Measurements from ENCODE around the gene TBC1D4. TPM values are rescaled to one million over a fixed set of nuclear protein-coding genes. Genes with fewer than 3 reads are reported as not detected.

TBC1D4 gene
- total and polyA plus RNA-seq, 9 of the 15 experiments (the other 6 are each of a cell fraction or from before 2014, with no cell fraction given), result 2.8 to 12.3 (median 7.0) TPM

GRCh38 chr13:75357576-75358289, 124.2 kb downstream of the TBC1D4 start (continued):
- no peak for TF ChIP-seq AFF1 (IDR thresholded peaks at IDR 0.05; ENCODE audit: low read depth in 1 of 2, partially characterized antibody in 2 of 2)
- TF ChIP-seq ZNF79 (CRISPR knock-in tag; IDR thresholded peaks at IDR 0.05; ENCODE audit: low read depth), result no peak
- TF ChIP-seq EP300 (IDR thresholded peaks at IDR 0.05; ENCODE audit: low read length), result no peak
- TF ChIP-seq ZFP36 (IDR thresholded peaks at IDR 0.05; ENCODE audit: low read depth, low read length, partially characterized antibody), result peak; percentile 42
- peak; percentile 82 for TF ChIP-seq NFIC (IDR thresholded peaks at IDR 0.05)
- peak; percentile 9; the same call in 1 of the 2 replicates for TF ChIP-seq REST (IDR thresholded peaks at IDR 0.05; ENCODE audit: borderline replicate concordance)
- no peak for TF ChIP-seq REST (CRISPR knock-in tag; IDR thresholded peaks at IDR 0.05; ENCODE audit: low read depth)
- TF ChIP-seq SNIP1 (IDR thresholded peaks at IDR 0.05; ENCODE audit: low read depth), result no peak
- no peak for TF ChIP-seq GMEB1 (CRISPR knock-in tag; IDR thresholded peaks at IDR 0.05)
- TF ChIP-seq HNRNPUL1 (IDR thresholded peaks at IDR 0.05; ENCODE audit: low read length), result no peak
- TF ChIP-seq HBP1 (CRISPR knock-in tag; IDR thresholded peaks at IDR 0.05), result no peak
- no peak for TF ChIP-seq RFX7 (CRISPR knock-in tag; IDR thresholded peaks at IDR 0.05)
- TF ChIP-seq PHF21A (IDR thresholded peaks at IDR 0.05; ENCODE audit: borderline replicate concordance, low read depth), result no peak

Data from K562 (cell line).